GM23248 (cell line): Measurements from ENCODE around the gene EYA3.

Experiments
- EZH2 ChIP-seq: fragments of 200-600 bp; sonication (generic); IDR thresholded peaks from 2 replicates; pipeline ENCODE4 v1.6.1; 2018; ENCODE audit warnings: antibody characterized with exemption, mild to moderate bottlenecking; ENCODE audit not compliant: insufficient read depth, poor library complexity, severe bottlenecking
- EZH2phosphoT487 ChIP-seq: fragments of 200-600 bp; sonication (generic); IDR thresholded peaks from 2 replicates; pipeline ENCODE4 v1.6.1; 2018; ENCODE audit warnings: antibody characterized with exemption, moderate library complexity, mild to moderate bottlenecking, low read depth; ENCODE audit not compliant: insufficient read depth

- TF ChIP-seq EZH2phosphoT487 (no peak), EZH2 (no peak)
These were observed 26.4 kb upstream of the EYA3 start for GRCh38 chr1:28114844-28115243.
